AG04450 (cell line): ENCODE measurements around the gene HLA-DMB. TPM values are rescaled to one million over a fixed set of nuclear protein-coding genes. Genes with fewer than 3 reads are reported as not detected.

ENCODE experiments used
- CTCF ChIA-PET: fragments of 300-600, 350-600 bp; formaldehyde crosslinking; extraction: SDS; loops from one replicate; lab custom pipeline; 2022; ENCODE audit warnings: antibody characterized with exemption, inconsistent platforms; lab: Charles Lee
- POLR2A ChIA-PET: fragments of 350-600 bp; formaldehyde crosslinking; extraction: SDS; loops from one replicate; lab custom pipeline; 2021; ENCODE audit warnings: antibody characterized with exemption, inconsistent platforms; lab: Yijun Ruan, JAX
- DNase-seq: peaks from one replicate; pipeline ENCODE4 v3.0.0-alpha.2; 2011; ENCODE audit warnings: low read depth, low spot score
- H3K27ac ChIP-seq: one replicate; pipeline ENCODE4 v1.5.1; 2012; ENCODE audit warnings: low read depth, low read length, control low read depth
- H3K27me3 ChIP-seq: one replicate; pipeline ENCODE4 v1.6.0; 2012; ENCODE audit warnings: low read length; ENCODE audit not compliant: control insufficient read depth, insufficient read depth
- H3K4me3 ChIP-seq: 2 replicates; pipeline ENCODE4 v1.5.1; 2011; ENCODE audit warnings: mild to moderate bottlenecking, low read depth, low read length, control low read depth
- H3K9me3 ChIP-seq: 2 replicates; pipeline ENCODE4 v1.5.1; 2012; ENCODE audit warnings: low read length; ENCODE audit not compliant: control insufficient read depth, insufficient read depth
- polyA plus RNA-seq: library from polyadenylated mRNA; depleted of rRNA; stranded (reverse); fragments of >200 nt; gene quantifications from 2 replicates; pipeline ENCODE4 v1.2.3, GENCODE V29; 2011
- TF ChIP-seq, protein P1 (sequence below): IDR thresholded peaks from 2 replicates; pipeline ENCODE4 v1.5.1; 2011; ENCODE audit warnings: low read depth, low read length, control low read depth, inconsistent platforms

Gene HLA-DMB
- polyA plus RNA-seq, 1 experiment: 0.12 TPM

DNA sequence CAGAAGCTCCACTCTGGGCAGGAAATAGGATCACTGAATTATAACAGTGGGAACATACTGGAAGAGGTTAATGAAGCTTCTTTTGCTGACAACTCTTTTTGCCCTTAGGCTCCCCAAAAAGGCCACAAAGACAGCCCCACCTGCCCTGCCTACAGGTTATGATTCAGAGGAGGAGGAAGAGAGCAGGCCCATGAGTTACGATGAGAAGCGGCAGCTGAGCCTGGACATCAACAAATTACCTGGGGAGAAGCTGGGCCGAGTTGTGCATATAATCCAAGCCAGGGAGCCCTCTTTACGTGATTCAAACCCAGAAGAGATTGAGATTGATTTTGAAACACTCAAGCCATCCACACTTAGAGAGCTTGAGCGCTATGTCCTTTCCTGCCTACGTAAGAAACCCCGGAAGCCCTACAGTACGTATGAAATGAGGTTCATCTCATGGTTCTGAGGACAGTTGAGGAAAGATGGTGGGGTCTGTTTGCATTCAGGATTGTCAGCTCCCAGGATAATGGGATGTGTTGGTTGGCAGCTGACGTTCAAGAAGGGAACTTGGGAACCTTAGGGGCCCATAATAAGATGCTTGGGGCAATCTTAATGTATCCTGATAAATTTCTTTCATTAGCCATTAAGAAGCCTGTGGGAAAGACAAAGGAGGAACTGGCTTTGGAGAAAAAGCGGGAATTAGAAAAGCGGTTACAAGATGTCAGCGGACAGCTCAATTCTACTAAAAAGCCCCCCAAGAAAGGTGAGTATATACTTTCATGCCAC lies 39.1 kb upstream of the HLA-DMB start:
- TF ChIP-seq, protein P1, sequence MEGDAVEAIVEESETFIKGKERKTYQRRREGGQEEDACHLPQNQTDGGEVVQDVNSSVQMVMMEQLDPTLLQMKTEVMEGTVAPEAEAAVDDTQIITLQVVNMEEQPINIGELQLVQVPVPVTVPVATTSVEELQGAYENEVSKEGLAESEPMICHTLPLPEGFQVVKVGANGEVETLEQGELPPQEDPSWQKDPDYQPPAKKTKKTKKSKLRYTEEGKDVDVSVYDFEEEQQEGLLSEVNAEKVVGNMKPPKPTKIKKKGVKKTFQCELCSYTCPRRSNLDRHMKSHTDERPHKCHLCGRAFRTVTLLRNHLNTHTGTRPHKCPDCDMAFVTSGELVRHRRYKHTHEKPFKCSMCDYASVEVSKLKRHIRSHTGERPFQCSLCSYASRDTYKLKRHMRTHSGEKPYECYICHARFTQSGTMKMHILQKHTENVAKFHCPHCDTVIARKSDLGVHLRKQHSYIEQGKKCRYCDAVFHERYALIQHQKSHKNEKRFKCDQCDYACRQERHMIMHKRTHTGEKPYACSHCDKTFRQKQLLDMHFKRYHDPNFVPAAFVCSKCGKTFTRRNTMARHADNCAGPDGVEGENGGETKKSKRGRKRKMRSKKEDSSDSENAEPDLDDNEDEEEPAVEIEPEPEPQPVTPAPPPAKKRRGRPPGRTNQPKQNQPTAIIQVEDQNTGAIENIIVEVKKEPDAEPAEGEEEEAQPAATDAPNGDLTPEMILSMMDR: no peak
- Histone ChIP-seq H3K9me3 (no peaks in the 10 kb centered on the region), H3K4me3 (no peak overlapping the region), H3K27me3 (no peaks in the 10 kb centered on the region), H3K27ac (no peak overlapping the region)
- ChIA-PET CTCF (interaction anchor here (1.1 to 3.4 kb wide), 9 partner anchors 8 to 268 kb away, joined by 3 to 40 read pairs (median 8); partner anchors contain the start of genes HLA-DMA and TAP2), POLR2A (interaction anchor here (1.1 to 9.4 kb wide), 2 partner anchors 9 to 86 kb away, joined by 3 to 199 read pairs; partner anchors contain the start of gene BRD2)
- no peak for DNase-seq

DNA sequence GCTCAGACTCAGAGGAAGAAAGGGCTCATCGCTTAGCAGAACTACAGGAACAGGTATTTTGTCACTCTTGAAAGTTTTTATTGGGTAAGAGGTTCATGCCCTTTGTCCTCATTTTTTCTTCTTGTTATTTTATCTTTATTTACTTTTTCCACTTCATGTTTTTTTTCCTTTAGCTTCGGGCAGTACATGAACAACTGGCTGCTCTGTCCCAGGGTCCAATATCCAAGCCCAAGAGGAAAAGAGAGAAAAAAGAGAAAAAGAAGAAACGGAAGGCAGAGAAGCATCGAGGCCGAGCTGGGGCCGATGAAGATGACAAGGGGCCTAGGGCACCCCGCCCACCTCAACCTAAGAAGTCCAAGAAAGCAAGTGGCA lies 37.1 kb upstream of the HLA-DMB start:
- no peaks in the 10 kb centered on the region for H3K9me3 ChIP-seq
- H3K27ac ChIP-seq: no peak overlapping the region
- no peak overlapping the region for H3K4me3 ChIP-seq
- DNase-seq: no peak
- no peaks in the 10 kb centered on the region for H3K27me3 ChIP-seq
- POLR2A ChIA-PET: interaction anchor here (9.4 kb wide), 1 partner anchor 7 kb away, joined by 199 read pairs; the partner anchor contains the start of gene BRD2
- CTCF ChIA-PET: interaction anchor here (1.2 to 4.8 kb wide), 3 partner anchors 45 to 205 kb away, joined by 5 to 38 read pairs (median 16); no protein-coding TSS in a partner anchor
- TF ChIP-seq, protein P1: no peak

DNA sequence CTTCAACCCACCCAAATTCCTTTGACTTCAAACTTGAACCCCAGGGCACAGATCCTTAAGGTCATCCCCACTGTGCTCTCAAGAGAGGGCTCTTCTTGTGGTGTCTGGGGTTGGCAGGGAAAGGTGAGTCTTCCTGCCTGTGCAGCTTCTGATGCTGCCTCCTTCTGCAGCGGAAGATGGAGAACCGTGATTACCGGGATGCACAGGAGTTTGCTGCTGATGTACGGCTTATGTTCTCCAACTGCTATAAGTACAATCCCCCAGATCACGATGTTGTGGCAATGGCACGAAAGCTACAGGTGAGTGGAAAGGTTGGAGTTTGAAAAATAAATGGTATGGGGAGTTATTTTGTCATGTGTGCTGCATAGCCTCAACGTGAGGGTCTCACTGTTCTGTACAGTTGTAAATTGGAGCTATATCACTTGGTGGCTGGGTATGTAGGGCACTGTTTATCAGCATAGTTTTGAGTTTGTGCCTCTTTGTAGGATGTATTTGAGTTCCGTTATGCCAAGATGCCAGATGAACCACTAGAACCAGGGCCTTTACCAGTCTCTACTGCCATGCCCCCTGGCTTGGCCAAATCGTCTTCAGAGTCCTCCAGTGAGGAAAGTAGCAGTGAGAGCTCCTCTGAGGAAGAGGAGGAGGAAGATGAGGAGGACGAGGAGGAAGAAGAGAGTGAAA lies 36.6 kb upstream of the HLA-DMB start:
- POLR2A ChIA-PET: interaction anchor here (9.4 kb wide), 1 partner anchor 7 kb away, joined by 199 read pairs; the partner anchor contains the start of gene BRD2
- TF ChIP-seq, protein P1: no peak

DNA sequence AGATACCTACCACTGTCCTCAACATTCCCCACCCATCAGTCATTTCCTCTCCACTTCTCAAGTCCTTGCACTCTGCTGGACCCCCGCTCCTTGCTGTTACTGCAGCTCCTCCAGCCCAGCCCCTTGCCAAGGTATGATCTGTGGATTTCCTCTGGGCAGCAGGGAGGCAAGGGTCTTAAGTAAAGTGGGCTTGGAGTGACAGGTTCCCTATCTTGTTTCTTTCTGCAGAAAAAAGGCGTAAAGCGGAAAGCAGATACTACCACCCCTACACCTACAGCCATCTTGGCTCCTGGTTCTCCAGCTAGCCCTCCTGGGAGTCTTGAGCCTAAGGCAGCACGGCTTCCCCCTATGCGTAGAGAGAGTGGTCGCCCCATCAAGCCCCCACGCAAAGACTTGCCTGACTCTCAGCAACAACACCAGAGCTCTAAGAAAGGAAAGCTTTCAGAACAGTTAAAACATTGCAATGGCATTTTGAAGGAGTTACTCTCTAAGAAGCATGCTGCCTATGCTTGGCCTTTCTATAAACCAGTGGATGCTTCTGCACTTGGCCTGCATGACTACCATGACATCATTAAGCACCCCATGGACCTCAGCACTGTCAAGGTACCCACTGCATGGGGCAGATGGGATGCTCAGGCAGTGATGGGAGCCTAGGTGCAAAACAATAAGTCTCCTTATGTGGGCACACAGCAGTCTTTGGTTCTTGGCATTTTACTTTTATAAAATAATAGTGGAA lies 35.7 kb upstream of the HLA-DMB start:
- TF ChIP-seq, protein P1: no peak
- peak overlapping the region; percentile 99 for H3K4me3 ChIP-seq
- H3K27ac ChIP-seq: peak overlapping the region; percentile 31
- H3K9me3 ChIP-seq: peaks cover 5% of the 10 kb centered on the region; the same call in 1 of the 2 replicates
- POLR2A ChIA-PET: interaction anchor here (0.6 to 9.4 kb wide), 2 partner anchors 6 to 92 kb away, joined by 5 to 199 read pairs; partner anchors contain the start of gene BRD2
- H3K27me3 ChIP-seq: no peaks in the 10 kb centered on the region
- DNase-seq: no peak
- CTCF ChIA-PET: interaction anchor here (0.6 to 4.8 kb wide), 6 partner anchors 9 to 138 kb away, joined by 3 to 38 read pairs (median 6); partner anchors contain the start of genes HLA-DMA and TAP2

More for the DNA sequence above, 36.6 kb upstream of the HLA-DMB start:
- H3K27me3 ChIP-seq: no peaks in the 10 kb centered on the region
- H3K4me3 ChIP-seq: 0 out of 2 replicates have a peak overlapping the region, but pooled peaks have one; percentile 7
- H3K27ac ChIP-seq: no peak overlapping the region
- DNase-seq: no peak
- H3K9me3 ChIP-seq: peaks cover 5% of the 10 kb centered on the region; the same call in 1 of the 2 replicates
- CTCF ChIA-PET: interaction anchor here (1.2 to 4.8 kb wide), 3 partner anchors 44 to 206 kb away, joined by 5 to 38 read pairs (median 16); no protein-coding TSS in a partner anchor
